ACC112 (cell line): Measurements from ENCODE around the gene PHACTR2.
"Not testable (repeated sequence)": the region's sequence is repeated elsewhere in the genome, so short reads cannot be mapped to it uniquely, and the experiment has no call there.

Experiments
- H2AFZ ChIP-seq: fragments of 200-600 bp; sonication (generic); one replicate; pipeline ENCODE4 v1.6.0; 2017; ENCODE audit warnings: antibody characterized with exemption, low read length; ENCODE audit not compliant: unreplicated experiment
- H3K27ac ChIP-seq: fragments of 200-600 bp; sonication (generic); 2 replicates; pipeline ENCODE4 v1.5.1; 2014; ENCODE audit warnings: low read depth, mild to moderate bottlenecking, antibody characterized with exemption, low read length, moderate library complexity
- H3K27me3 ChIP-seq: fragments of 200-600 bp; sonication (generic); 2 replicates; pipeline ENCODE4 v1.6.1; 2014; ENCODE audit warnings: mild to moderate bottlenecking, antibody characterized with exemption, low read length, moderate library complexity, mixed read lengths; ENCODE audit not compliant: insufficient read depth
- H3K36me3 ChIP-seq: fragments of 200-600 bp; sonication (generic); 2 replicates; pipeline ENCODE4 v1.6.1; 2016; ENCODE audit warnings: mild to moderate bottlenecking, antibody characterized with exemption, low read length, moderate library complexity, mixed read lengths; ENCODE audit not compliant: insufficient read depth
- H3K4me1 ChIP-seq: fragments of 200-600 bp; sonication (generic); one replicate; pipeline ENCODE4 v1.6.1; 2016; ENCODE audit warnings: low read length, mixed read lengths; ENCODE audit not compliant: insufficient read depth, unreplicated experiment, control insufficient read depth
- H3K4me3 ChIP-seq: fragments of 200-600 bp; sonication (generic); 2 replicates; pipeline ENCODE4 v1.5.1; 2014; ENCODE audit warnings: mild to moderate bottlenecking, low read depth, low read length
- H3K79me2 ChIP-seq: fragments of 200-600 bp; sonication (generic); one replicate; pipeline ENCODE4 v1.6.0; 2016; ENCODE audit warnings: low read length; ENCODE audit not compliant: control insufficient read depth, unreplicated experiment, insufficient read depth

Gene PHACTR2

GRCh38 chr6:143651328-143651727 is 26.4 kb upstream of the PHACTR2 start:
- not testable (repeated sequence) for H3K79me2 ChIP-seq, H3K4me3 ChIP-seq, H3K27me3 ChIP-seq, H3K4me1 ChIP-seq, H3K36me3 ChIP-seq, H3K27ac ChIP-seq, H2AFZ ChIP-seq

- Histone ChIP-seq H3K4me3 (no peak overlapping the region), H2AFZ (no peak overlapping the region)
Measured at GRCh38 chr6:143652841-143653331, 24.9 kb upstream of the PHACTR2 start.

GRCh38 chr6:143655541-143655940 is 22.2 kb upstream of the PHACTR2 start:
- Histone ChIP-seq H3K36me3 (no peaks in the 10 kb centered on the region), H3K4me1 (no peaks in the 10 kb centered on the region), H3K79me2 (no peaks in the 10 kb centered on the region), H3K4me3 (no peak overlapping the region), H2AFZ (no peak overlapping the region), H3K27ac (no peak overlapping the region), H3K27me3 (no peaks in the 10 kb centered on the region)

More at GRCh38 chr6:143652841-143653331, 24.9 kb upstream of the PHACTR2 start:
- Histone ChIP-seq H3K27me3 (no peaks in the 10 kb centered on the region), H3K4me1 (no peaks in the 10 kb centered on the region), H3K36me3 (no peaks in the 10 kb centered on the region), H3K27ac (no peak overlapping the region), H3K79me2 (no peaks in the 10 kb centered on the region)

GRCh38 chr6:143656026-143656425 is 21.7 kb upstream of the PHACTR2 start:
- Histone ChIP-seq H3K4me3 (no peak overlapping the region), H3K4me1 (no peaks in the 10 kb centered on the region), H3K79me2 (no peaks in the 10 kb centered on the region), H3K36me3 (no peaks in the 10 kb centered on the region), H3K27me3 (no peaks in the 10 kb centered on the region), H3K27ac (no peak overlapping the region), H2AFZ (no peak overlapping the region)

- Histone ChIP-seq H3K79me2 (no peaks in the 10 kb centered on the region), H3K4me1 (no peaks in the 10 kb centered on the region), H3K27ac (no peak overlapping the region), H3K4me3 (no peak overlapping the region), H2AFZ (no peak overlapping the region), H3K27me3 (no peaks in the 10 kb centered on the region), H3K36me3 (no peaks in the 10 kb centered on the region)
Measured at GRCh38 chr6:143657809-143658208, 20.0 kb upstream of the PHACTR2 start.

GRCh38 chr6:143660170-143660569 is 17.6 kb upstream of the PHACTR2 start:
- not testable (repeated sequence) for H3K36me3 ChIP-seq, H3K79me2 ChIP-seq, H2AFZ ChIP-seq, H3K4me3 ChIP-seq, H3K27ac ChIP-seq, H3K4me1 ChIP-seq, H3K27me3 ChIP-seq

- H3K79me2 ChIP-seq, result no peaks in the 10 kb centered on the region
- no peaks in the 10 kb centered on the region for H3K4me1 ChIP-seq
- no peaks in the 10 kb centered on the region for H3K27me3 ChIP-seq
- no peak overlapping the region for H3K27ac ChIP-seq
- 0 out of 2 replicates have a peak, but pooled peaks cover 3% of the 10 kb centered on the region for H3K36me3 ChIP-seq
- H2AFZ ChIP-seq, result no peak overlapping the region
- H3K4me3 ChIP-seq, result no peak overlapping the region
Measured at GRCh38 chr6:143664171-143664570, 13.6 kb upstream of the PHACTR2 start.

GRCh38 chr6:143666007-143666406 is 11.8 kb upstream of the PHACTR2 start:
- H3K27me3 ChIP-seq, H2AFZ ChIP-seq, H3K27ac ChIP-seq, H3K36me3 ChIP-seq, H3K4me1 ChIP-seq, H3K4me3 ChIP-seq, H3K79me2 ChIP-seq: not testable (repeated sequence)

- not testable (repeated sequence) for H3K4me3 ChIP-seq, H2AFZ ChIP-seq, H3K79me2 ChIP-seq, H3K36me3 ChIP-seq, H3K27me3 ChIP-seq, H3K27ac ChIP-seq
- H3K4me1 ChIP-seq, result peaks cover 17% of the 10 kb centered on the region
Measured at GRCh38 chr6:143669483-143669882, 8.3 kb upstream of the PHACTR2 start.

- Histone ChIP-seq H3K4me1 (peaks cover 43% of the 10 kb centered on the region), H3K27ac (peak overlapping the region; percentile 44), H3K27me3 (no peaks in the 10 kb centered on the region), H2AFZ (peak overlapping the region; percentile 10), H3K4me3 (0 out of 2 replicates have a peak overlapping the region, but pooled peaks have one; percentile 0), H3K79me2 (no peaks in the 10 kb centered on the region), H3K36me3 (no peaks in the 10 kb centered on the region)
Measured at GRCh38 chr6:143673669-143674068, 4.1 kb upstream of the PHACTR2 start.

- Histone ChIP-seq H3K27me3 (no peaks in the 10 kb centered on the region), H3K27ac (peak overlapping the region; percentile 44), H2AFZ (peak overlapping the region; percentile 16), H3K36me3 (no peaks in the 10 kb centered on the region), H3K4me3 (no peak overlapping the region), H3K79me2 (peaks cover 9% of the 10 kb centered on the region), H3K4me1 (peaks cover 48% of the 10 kb centered on the region)
Measured at GRCh38 chr6:143674483-143675381, 3.0 kb upstream of the PHACTR2 start.
